Stimulated activated CD8-positive, alpha-beta memory T cell treated with anti-CD3 and anti-CD28 coated beads, Interleukin-7, amount 100 ng/mL, for 48 hours (primary cell): Measurements from ENCODE around the gene DNAJC18.

Experiments used
- DNase-seq, 2 donors: peaks; one replicate each; pipeline ENCODE4 v3.0.0-alpha.2; 2020; ENCODE audit warnings: low read depth in 1 of 2; ENCODE audit errors: extremely low read depth in 1 of 2

The DNAJC18 gene

DNA sequence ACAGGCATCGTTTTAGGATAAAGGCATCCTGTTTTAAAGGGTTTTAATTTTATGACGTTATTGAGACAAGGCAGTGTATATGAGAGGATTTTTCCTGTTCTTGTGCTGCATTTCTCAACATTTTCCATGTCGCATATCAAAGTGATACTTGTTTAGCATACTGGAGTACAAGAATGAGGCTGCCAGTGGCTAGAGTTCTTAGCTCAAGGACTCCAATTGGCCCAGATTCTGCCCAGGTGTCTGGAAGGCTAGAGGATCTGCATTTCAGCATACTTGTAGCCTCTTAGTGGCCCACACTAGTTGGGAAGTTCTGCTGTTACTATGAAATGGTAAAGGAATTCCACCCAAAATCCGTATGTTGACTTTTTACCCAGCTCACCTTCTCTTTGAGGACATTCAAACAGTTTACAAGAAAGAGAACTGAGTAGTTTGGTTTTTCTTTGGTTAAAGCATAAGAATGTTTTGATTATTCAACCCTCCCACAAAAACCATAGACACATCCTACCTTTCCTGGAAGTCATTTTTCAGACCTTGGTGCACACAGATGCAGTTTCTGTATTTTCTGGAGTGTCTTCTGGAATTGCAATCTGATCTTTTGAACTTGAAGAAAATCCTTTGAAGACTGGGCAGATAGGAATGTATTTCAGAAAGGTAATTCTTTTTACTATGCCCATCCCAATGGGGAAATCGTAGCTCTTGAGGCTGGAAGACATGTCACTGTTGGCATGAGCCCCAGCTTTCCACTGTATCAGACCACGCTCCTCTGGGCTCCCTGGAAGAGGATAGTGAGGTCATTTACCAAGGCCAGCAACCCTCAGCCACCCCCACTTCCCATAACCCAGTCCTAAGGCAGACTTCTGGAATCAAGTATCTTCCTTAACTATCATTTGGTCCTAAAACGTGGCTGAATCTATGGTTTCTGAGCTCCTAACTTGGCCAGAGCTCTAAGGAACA, 67.6 kb downstream of the DNAJC18 start:
- DNase-seq: no peak

DNA sequence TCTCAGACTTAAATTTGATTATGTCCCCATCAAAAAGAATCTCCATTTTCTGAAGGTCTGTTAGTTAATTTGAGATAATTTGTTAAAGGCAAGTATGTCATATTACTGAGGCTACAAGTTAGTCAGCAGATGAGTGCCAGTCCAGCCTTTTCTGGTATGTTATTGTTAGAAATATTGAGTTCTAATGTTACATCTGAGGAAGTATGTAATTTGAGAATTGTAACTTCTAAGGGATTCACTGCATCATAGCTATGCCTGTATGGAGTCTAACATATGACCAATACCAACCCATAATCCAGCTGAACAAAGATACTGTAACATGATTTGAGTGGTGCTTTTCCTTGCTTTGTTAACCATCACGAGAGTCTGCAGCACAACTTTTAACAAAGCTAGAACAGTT, 70.1 kb downstream of the DNAJC18 start:
- DNase-seq: no peak

DNA sequence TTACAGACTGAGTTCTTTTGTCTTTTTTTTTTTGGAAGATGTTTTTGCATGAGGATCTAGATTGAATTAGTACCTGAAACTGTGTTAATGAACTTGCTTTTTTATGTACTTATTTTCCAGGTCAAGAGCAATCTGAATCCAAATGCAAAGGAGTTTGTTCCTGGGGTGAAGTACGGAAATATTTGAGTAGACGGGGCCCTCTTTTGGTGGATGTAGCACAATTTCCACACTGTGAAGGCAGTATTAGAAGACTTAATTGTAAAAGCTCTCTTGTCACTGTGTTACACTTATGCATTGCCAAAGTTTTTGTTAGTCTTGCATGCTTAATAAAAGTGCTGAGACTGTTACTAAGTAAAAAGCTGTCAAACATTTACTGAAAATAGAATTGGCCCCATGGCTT, 70.7 kb downstream of the DNAJC18 start:
- no peak for DNase-seq

DNA sequence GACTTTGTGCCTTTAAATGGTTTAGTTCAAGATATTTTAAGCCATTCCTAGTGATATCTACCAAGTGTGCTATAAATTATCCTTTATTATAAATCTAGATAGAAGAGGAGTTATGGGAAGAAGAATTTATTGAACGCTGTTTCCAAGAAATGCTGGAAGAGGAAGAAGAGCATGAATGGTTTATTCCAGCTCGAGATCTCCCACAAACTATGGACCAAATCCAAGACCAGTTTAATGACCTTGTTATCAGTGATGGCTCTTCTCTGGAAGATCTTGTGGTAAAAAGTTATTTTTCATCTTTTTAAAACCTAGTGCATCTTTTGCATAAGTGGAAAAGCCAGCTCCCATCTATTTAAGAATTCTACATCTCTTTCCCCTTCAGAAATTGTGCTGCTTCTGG, 74.9 kb downstream of the DNAJC18 start:
- DNase-seq: no peak

DNA sequence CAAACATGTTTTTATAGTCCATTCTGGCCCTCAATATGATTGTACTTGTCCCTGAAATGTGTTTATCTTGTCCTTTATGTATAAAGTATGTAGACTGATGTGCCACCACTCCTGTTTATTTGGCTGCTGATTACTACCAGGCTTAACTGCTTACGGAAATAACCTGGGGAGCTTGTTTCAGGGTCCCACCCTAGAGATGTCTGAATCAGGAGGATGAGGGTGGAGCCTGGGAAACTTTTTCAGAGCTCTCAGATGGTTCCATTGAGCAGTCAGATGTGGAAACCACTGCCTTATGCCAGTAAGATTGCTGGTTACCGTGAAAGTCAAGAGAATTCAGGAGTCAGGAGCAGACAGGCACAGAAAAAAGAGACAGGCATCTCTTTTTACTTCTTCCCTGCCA, 75.4 kb downstream of the DNAJC18 start:
- no peak for DNase-seq

DNA sequence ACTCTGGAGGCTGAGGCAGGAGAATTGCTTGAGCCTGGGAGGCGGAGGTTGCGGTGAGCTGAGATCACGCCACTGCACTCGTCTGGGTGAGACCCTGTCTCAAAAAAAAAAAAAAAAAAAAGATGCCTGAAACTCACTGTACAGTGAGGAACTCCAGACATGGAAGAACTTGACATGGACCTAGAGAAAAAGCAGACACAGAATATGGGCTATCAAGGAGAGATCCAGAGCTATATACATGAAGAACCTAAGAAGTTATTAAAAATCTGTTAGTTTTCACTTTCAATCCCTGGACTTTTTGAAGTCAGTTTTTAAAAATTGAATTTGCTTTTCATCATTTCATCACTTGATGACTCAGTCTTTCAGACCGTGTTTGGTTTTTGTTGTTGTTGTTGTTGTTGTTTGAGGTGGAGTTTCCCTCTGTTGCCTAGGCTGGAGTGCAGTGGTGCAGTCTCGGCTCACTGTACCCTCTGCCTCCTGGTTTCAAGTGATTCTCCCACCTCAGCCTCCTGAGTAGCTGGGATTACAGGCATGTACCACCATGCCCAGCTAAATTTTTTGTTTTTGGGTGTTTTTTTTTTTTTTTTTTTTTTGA, 77.4 kb downstream of the DNAJC18 start:
- no peak for DNase-seq

DNA sequence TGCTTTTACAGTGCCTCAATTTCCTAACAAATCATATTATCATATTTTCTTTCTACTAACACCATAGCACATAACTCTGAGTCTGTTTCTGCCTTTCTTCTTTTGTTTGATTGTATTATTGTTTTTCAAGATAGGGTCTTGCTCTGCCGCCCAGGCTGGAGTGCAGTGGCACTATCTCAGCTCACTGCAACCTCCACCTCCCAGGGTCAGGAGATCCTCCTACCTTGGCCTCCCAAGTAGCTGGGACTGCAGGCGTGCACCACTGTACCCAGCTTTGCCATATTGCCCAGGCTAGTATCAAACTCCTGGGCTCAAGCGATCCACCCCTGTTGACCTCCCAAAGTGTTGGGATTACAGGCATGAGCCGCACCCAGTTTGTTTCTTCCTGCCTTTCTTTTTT, 78.9 kb downstream of the DNAJC18 start:
- no peak for DNase-seq
